ENCODE results near the gene BANF1.

DNA sequence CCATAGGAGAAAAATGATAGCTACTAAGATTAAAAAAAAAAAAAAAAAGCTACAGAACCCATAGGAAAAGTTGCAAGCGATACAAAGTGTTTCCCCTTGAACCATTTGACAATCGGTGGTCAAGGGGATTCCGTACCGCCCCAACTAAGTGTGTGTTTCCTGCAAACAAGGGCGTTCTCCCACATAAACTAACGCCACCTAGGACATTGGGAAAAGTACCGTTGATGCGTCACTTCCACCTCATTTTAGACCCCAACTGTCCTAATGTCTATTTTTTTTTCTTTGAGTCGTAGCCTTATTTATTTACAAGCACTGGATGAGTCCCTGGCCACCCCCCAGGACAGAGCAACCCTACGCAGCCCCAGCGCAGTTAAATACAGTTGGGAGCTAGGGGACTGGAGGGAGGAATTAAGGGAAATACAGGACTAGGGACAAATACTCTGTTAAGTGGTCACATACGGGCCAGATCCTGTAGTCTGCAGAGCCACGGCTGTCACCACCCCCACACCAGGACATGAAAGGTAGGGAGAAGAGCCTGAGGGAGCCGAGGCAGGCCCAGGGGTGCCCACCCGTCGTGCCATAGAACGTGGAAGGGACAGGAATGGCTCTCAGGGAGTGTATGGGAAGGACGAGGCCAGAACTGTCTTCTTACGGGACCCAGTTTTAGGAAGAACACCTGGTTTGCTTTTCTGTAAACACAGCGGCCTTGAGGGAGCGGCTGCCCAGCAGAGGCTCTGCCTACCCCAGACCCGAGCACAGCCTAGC is 19.3 kb upstream of the BANF1 start:
- TF ChIP-seq CTCF (IDR thresholded peaks at IDR 0.05; ENCODE audit: low read depth, low read length, poor library complexity, severe bottlenecking) (no peak), EZH2phosphoT487 (IDR thresholded peaks at IDR 0.05; ENCODE audit: borderline replicate concordance, low read length) (no peak)
